Right renal pelvis (tissue), 4 donors: ENCODE data around the gene CSE1L. TPM values are rescaled to one million over a fixed set of nuclear protein-coding genes. Genes with fewer than 3 reads are reported as not detected.
"Not testable (repeated sequence)": the region's sequence is repeated elsewhere in the genome, so short reads cannot be mapped to it uniquely, and the experiment has no call there.

Source experiments
- DNase-seq, 4 donors: peaks; one replicate each; pipeline ENCODE4 v3.0.0-alpha.2; 2013; ENCODE audit warnings: low read depth in 4 of 4, low spot score in 3 of 4, missing footprints in 1 of 4
- polyA plus RNA-seq, 4 donors: library from polyadenylated mRNA; unstranded; fragments of 120-200 nt; gene quantifications; one replicate each; pipeline ENCODE4 v1.2.1, GENCODE V29; 2013; ENCODE audit not compliant: insufficient read length in 4 of 4

CSE1L gene
- 100 to 1,000 TPM; 102 to 117 (median 115) TPM for polyA plus RNA-seq

- DNase-seq, result peak; percentile 87 to 96 (median 90)
These were observed at the start of gene CSE1L for GRCh38 chr20:49046087-49046900. Gene CSE1L (plus strand): TSS chr20:49046312. CDS start chr20:49058464, 12,152 bp downstream.

GRCh38 chr20:48999890-49000870 is 45.9 kb upstream of the CSE1L start:
- DNase-seq, result no peak

- DNase-seq, result no peak
These were observed 44.4 kb upstream of the CSE1L start for GRCh38 chr20:49001741-49002140.

DNA sequence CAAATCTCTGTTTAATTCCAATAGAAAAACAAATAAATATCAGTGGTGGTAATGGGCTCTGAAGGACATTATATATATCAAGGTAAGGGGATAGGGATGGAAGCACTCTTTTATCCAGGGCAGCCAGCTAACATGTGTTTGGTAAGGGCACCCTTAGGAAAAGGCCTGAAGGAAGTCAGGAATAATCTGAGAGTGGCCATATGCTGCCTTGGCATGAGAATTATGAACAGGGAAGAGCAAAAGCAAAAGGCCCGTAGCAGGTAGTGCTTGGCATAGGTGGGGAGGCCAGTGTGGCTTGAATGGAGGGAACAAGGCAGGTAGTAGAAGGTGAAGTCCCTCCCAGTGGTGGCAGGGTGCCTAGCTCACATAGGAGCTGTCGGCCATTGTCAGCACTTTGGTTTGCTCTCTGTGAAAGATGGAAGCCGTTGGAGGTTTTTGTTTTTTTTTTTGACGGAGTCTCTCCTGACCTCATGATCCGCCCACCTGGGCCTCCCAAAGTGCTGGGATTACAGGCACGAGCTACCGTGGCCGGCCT is 39.6 kb upstream of the CSE1L start:
- DNase-seq, result no peak

DNA sequence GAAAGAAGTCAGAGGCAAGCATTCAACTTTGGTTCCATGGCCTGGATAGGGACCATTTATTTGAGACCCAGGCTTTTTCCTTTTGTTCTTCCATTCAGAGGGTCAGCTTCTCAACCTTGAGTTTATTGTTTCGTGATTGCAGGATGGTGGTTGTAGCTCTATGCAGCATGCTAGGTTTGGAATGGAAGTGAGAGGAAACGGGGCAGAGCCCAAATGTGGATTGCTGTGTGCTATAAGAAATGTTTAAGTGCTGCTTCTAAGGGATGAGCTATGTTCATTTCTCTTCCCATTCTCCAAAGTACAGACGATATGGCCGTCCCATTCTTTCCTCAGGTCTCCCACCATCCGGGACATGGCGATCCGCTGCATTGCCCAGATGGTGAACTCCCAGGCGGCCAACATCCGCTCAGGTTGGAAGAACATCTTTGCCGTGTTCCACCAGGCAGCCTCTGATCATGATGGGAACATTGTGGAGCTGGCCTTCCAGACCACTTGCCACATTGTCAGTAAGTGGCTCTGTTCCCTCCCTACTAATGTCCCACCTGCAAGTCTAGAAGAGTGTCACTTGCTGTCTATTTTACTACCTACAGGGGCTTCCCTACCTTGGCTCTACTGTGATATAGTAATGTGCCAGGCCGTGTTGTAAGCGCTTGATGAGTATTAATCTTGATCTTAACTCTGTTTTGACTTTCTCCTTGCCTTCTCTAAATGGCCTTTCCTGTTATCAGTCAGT is 36.0 kb upstream of the CSE1L start:
- DNase-seq, result no peak

DNA sequence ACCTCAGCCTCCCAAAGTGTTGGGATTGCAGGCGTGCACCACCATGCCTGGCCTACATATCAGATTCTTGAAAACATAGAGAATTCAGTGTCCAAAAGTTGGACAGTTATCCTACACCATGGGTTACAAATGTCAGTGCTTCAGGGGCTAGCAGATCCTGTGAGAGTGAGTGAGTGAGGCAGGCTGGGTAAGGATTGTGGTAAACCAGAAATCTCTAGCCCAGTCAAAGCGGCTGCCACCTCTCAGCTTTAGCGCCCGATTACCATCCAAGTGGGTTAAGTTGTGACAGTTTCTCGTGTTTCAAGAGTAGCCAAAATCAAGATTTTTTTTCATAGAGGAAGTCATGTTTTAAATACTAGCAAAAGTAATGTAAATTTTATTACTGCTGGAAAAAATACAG is 21.9 kb upstream of the CSE1L start:
- no peak for DNase-seq

DNA sequence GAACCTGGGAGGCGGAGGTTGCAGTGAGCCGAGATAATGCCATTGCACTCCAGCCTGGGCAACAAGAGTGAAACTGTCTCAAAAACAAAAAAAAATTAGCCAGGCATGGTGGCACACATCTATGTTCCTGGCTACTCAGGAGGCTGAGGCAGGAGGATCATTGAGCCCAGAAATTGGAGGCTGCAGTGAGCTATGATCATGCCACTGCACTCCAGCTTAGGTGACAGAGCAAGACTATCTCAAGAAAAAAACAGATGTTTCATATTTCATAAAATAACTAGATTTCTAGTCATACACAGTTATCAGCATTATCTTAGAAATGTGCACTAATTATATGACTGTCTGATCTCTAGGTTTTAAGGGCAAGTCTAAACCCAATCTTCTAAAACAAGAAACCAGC is 17.9 kb upstream of the CSE1L start:
- DNase-seq, result not testable (repeated sequence)

- DNase-seq, result no peak
These were observed 17.4 kb upstream of the CSE1L start for GRCh38 chr20:49028684-49029083.

- no peak for DNase-seq
These were observed 16.9 kb upstream of the CSE1L start for GRCh38 chr20:49029203-49029602.

DNA sequence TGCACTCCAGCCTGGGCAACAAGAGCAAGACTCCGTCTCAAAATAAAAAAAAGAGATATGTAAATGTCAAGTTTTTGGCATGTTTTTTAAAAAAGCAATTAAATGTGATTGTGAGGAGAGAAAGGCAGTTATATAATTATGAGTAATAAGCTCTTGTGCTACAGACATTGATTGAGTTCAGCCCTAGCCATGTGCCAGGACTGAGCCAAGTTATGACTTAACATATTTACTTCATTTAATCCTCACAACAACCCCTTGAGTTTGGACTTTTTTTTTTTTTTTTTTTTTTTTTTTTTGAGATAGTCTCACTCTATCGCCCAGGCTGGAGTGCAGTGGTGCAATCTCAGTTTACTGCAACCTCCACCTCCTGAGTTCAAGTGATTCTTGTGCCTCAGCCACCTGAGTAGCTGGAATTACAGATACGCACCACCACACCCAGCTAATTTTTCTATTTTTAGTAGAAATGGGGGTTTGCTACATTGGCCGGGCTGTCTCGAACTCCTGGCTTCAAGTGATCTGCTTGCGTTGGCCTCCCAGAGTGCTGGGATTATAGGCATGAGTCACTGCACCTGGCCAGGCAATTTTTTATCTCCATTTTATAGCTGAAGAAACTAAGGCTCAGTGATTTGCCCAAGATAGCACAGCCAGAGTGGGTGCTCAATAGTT is 15.0 kb upstream of the CSE1L start:
- DNase-seq, result no peak

DNA sequence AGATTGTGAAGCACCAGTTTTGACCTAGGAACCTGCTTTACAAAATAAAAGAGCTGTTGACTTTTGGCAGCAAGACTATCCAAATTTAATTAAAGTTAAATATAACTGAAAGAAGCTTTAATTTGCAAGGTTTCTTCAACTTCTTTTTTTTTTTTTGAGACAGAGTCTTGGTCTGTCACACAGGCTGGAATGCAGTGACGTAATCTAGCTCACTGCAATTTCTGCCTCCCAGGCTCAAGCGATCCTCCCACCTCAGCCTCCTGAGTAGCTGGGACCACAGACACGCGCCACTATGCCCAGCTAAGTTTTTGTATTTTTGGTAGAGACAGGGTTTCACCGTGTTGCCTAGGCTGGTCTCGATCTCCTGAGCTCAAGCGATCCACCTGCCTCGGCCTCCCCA is 13.7 kb upstream of the CSE1L start:
- DNase-seq, result no peak

- DNase-seq, result no peak
These were observed 11.9 kb upstream of the CSE1L start for GRCh38 chr20:49034070-49034732.

- DNase-seq, result no peak
These were observed 8.1 kb upstream of the CSE1L start for GRCh38 chr20:49037962-49038387.

DNA sequence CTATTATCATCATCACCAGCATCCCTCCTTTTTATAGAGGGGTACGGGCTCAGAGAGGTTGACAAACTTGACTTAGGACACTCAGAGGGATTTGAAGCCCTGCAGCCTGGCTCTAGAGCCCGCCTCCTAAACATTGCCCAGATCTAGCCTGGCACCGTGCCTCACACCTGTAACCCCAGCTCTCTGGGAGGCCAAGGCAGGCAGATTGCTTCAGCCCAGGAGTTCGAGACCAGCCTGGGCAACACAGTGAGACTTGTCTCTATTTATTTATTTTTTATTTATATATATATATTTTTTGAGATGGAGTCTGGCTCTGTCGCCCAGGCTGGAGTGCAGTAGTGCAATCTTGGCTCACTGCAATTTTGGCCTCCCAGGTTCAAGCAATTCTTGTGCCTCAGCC is 6.3 kb upstream of the CSE1L start:
- DNase-seq, result no peak

GRCh38 chr20:49043000-49043399 is 3.1 kb upstream of the CSE1L start:
- no peak for DNase-seq

GRCh38 chr20:49045440-49046086 is 549 bp upstream of the CSE1L start:
- no peak for DNase-seq

DNA sequence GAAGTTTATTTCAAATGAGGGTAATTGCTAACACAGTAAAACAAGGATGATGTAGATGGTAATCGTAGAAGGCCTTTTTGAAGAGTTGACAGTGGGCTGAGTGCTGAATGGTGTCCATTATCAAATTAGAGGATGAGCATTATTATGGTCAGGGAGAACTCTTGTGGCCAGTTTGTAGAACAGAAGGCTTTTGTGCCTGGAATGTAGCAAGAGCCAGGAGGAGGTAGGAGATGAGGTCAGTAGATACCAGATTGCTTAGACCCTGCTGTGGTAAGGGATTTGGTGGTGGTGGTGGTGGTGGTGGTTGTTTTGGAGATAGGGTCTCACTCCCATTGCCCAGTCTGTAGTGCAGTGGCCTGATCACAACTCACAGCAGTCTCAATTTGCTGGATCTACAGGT is 6.2 kb downstream of the CSE1L start:
- no peak for DNase-seq

DNA sequence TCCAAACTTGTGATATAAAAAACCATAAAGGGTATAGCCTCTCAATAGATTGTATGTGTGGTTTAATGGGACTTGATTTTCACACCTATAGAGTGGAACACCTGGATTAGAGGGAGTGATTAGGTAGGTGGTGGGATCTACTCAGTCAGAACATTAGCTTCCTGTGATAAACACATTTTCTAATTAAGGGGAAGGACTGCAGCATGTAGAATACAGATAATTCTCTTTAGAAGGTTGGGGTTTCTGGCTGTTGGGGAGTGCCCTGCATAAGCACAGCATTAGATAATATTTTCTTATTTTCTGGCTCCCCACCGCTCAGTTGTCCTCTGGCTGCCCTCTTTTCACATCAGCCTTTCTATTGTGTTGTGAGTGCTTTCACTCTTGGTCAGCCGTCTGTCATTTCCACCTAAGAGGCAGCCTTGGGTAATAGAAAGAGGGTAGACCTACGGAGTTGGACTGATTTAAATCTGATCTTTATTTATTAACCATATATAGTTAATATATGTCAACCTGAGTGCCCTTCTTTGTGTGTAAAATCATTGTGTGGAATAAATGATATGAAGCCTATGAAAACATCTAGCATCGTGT is 8.0 kb downstream of the CSE1L start:
- DNase-seq, result no peak
